Fibroblast of gingiva (primary cell): ENCODE measurements around the gene LMX1A.

Experiments used
- DNase-seq: peaks from one replicate; pipeline ENCODE4 v3.0.0-alpha.2; 2011; ENCODE audit warnings: low read depth

LMX1A gene

DNA sequence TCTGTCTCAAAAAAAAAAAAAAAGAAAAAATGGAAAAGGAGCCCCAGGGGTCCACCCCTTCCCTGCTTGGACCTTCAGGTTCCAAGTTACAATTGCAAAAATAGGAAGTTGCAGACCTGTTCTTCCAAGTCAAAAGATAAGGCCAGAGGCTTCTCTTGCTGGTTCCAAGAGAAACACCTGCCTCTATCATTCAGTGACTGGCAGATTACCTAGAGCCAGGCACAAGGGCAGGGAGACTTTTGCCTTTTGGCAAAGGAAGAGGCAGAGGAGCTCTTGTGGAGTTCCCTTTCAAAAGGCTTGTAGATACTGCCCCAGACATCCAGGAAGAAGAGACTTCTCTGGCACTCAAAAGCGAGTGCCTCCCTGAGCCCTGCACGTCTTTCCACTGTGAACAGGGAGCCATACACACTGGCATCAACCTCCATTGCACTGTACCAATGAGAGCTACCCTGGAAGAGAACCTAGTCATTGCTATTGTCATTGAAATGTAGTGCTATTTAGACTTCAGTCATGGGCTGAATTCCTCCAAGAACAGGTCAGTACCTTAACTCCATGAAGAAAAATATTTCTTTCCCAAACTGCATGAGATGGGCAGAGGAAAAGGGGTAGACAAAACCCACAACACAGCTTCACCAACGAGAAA is 91.2 kb downstream of the LMX1A start:
- no peak for DNase-seq

DNA sequence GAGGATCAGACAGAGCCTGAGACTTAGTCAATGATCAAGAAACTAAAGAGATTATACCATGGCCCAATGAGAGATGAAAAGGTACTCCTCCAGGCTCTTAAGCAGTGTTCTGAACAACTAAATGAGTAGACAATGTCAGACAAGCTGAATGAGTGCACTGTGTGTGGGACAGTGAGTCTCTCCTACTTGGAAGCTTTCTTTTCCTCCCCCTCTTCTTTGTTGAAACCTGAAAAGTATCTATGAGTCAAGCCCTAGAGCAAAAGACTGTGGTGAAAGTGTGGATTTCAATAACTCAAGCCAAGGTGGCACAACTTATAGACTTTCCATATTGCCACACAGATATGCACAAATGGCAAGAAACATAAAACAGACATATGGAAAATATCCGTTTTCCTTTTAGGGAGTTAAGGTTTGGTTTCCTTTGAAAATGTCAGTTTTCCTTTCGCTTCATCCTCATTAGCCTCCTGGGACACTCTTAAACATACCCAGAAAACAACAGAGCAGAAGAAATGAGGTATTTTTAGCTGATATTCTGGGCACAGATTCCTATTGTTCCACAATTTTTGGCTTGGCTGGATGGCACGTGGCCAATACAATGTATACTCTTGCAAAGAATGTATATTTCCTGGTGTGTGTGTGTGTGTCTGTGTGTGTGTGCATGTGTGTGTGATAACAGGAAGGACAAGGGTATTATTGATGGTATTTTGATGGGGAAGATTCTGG is 96.6 kb downstream of the LMX1A start:
- DNase-seq = no peak

DNA sequence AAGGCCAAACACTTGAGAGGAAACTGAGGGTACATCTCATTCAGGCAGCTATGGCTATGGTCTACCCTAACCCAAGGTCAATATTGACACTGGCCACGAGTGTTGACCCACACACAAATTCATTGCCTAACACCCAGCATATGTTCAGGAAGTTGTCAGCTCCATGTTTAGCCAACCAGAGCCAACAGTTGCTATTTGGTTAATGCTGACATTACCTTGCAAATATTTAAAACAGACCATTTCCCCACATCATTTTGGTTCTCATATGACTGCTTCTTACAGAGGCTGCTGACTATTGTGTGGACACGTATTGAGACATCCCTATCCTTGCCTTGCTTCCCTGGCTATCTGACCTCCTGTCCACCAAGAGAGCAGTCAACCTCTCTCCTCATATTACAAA is 97.3 kb downstream of the LMX1A start:
- no peak for DNase-seq

DNA sequence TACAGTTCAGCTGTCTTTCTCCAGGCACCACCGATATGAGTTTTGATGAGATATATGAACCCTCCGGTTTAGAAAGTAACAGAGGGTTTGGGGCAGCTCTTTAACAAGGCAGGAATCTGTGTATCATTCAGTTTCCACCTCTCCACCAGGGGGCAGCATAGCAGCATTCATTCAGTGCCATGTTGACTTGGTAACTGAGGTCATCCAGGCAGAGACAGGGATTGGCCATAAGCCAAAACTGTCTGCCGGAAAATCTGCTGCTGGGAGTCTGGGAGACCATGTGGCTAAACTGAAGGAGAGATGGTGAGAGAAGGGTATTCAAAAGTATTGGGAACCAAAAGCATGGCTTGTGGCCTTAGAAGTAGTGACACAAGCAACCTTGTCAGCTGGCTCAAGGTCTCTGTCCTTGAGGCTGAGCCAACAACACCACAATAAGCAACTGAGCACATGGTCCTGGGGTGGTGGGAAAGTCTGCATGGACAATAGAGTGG is 98.5 kb downstream of the LMX1A start:
- DNase-seq = peak; percentile 17

DNA sequence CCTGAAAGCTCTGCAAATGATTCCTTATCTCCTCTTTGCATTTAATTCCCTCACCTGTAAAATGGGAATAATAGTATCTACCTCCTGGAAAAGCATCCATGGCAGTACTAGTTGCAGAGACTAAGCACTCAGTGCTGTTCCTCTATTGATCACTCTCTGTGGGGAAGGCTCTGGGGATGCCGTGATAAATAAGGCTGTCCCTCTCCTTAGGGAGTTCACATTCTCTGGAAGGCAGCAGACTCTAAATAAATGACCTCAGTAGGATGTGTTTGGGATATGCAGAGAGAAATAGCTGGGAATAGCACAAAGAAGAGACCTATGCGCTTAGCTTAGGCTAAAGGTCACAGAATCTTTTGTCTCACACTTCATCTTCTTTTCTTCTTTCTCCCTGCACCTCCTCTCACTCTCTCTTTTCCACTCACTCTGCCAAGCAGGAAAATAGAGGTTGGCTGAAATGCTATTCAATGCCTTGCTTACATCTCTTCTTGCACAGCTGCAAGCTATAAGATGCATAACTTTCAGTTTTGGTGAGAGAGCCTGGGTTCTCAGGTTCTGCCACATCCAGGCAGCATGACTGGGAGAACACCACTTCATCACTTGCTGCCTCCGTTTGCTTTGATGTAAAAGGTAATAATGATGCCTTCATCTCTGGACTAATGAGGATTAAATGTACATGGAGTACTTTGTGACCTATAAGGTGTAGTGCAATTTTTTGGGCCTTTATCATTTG is 101.5 kb downstream of the LMX1A start:
- no peak for DNase-seq

DNA sequence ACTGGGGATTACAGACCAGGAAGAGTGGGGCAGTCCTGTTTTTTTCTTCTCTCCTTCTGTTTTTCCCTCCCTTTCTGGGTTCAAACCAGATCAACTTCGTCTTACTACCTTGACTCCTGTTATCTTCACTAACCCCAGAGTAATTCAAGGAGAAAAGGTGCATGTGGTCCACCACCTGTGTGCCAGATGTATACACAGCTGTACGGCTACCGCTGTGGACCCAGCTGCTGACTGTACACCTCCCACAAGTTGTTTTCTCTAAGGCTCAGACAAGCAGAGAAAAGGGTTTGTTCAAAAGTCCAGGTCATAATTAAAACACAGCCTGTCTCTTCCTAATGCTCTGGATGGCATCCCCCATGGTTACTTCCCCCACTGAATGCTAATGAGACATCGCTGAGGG is 102.1 kb downstream of the LMX1A start:
- no peak for DNase-seq

DNA sequence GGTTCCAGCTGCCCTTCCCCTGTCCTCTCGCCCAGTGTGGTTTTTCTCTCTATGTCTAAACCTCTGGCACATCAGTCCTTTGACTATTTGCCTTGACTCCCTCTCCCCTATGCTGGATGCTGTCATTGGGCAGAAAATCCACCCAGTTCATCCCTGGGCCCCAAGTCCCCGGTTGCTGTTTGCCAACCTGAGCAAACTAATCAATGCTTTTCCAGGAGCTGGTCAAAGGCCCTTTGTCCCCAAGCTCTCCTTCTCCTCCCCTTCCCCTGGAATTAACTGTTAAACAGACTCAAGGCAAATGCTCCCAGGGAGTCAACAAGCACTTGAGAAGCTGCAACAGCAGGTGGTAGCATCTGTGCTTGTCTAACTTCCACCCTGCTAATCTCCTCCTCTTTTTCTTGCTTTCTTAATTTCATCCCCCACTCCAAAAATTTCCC is 102.7 kb downstream of the LMX1A start:
- no peak for DNase-seq

DNA sequence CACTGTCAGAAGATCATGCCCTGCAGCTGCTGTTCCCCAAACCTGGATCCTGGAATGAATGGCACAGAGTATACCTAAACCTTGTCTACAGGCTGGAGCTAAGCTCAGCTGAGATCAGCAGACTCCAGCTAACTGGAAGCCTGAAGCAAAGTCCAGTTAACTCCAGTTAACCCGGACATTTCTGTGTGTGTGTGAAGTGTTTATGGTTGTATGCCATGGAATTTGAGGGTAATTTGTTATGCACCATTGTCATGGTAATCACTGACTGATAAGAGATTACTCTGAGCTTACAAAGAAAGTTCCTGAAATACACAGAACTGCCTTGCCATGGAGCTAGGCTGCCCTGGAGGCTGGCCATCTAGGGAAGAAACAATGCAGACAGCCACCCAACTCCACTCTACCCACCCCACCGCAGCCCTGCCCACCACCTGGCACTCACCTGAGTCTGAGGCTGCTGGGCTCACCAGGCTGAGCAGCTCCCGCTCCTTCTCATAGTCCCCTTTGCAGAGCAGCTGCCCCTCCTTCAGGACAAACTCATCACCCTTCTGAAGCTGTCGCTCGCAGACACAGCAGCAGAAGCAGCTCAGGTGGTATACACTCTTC is 107.4 kb downstream of the LMX1A start:
- DNase-seq = no peak

DNA sequence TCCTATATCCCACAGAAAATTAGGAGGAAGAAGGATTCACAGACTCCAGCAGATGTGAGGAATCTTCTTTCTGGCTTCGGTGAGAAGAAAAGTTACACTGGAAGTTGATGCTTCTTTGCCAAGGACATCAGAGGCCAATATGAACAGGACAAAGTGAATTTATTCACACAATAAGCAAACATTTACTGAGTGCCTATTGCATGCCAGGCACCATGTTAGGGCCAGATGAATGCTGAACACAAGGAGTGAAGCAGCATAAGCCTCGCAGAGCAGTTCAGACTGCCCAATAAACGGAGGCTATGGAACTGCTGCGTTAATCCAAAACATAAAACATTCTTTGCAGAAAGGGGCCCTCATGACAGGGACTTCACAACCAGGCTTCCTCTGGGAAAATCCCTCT is 114.6 kb downstream of the LMX1A start:
- DNase-seq = no peak

DNA sequence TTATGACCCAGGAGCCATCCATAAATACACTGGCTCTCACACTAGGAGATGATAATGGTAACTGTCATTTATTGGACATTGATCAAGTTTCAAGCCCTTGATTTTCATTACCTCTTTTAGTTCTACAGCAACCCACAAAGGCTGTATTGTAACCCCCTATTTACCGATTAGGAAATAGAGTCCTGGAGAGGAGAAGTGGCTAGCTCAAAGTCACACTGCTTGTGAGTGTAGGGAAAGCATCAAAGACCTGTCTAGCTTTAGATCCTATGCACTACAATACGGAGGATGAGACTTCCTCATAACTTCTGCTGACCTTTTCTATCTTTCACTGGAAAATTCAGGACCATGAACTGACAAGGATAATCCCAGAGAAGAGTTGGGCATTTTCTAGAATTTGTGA is 115.2 kb downstream of the LMX1A start:
- no peak for DNase-seq

DNA sequence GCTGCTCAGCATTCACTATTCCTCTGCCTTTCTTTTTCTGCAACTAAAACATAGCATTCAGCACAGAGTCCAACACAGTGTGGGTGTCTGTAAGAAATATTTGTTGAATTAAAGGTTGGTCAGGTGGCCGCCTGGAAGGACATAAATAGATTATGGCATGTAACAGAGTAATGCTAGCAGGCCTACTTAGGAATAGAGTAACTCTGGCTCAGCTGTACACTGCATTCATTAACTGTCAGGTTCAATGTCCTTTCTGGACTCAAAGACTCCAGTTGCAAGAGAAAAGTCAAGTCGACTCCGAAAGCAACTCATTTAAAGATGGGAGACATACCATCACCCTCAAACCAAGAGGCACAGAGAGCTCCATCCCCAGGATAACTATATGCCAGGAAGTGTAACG is 116.0 kb downstream of the LMX1A start:
- no peak for DNase-seq

DNA sequence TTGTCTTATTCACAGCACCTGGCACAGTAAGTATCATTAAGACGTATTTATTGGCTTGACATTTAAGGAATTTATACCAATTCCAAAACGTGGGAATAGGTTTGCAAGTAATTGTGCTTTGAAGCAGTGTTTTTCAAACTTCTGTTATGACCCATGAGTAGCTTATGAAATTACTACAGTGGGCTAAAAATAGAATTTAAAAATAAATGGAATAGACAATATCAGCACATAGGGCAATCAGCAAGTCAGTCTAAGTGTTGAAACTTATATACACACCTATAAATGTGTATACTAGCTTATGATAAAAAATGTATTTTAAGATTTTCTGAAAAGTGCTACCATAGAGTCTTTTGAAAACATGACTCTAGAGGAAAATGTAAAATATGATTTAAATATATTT is 116.6 kb downstream of the LMX1A start:
- no peak for DNase-seq

DNA sequence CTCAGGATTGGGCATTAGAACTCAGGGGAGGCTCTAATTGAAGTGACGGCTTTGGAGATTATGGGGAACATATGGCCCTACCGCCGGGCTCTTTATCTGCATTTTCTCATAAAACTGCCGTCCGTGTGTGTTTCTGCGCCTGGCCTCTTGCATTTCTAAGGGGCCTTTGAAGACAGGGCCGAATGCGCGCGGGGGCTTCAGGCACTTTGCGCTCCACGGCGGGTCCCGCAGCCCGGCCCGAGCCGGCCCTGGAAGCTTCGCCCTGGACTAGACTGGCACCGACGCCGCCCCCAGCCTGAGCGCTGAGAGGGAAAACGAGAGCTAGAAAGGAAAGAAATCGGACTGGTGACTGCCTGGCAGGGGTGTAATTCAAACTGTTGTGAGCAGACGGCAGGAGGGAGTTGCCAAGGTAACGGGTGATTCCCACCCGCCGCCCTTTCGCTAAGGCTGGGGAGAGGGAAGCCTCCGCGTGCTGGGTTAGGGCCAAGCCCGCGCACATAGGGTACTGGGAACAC is 120.7 kb downstream of the LMX1A start:
- no peak for DNase-seq

DNA sequence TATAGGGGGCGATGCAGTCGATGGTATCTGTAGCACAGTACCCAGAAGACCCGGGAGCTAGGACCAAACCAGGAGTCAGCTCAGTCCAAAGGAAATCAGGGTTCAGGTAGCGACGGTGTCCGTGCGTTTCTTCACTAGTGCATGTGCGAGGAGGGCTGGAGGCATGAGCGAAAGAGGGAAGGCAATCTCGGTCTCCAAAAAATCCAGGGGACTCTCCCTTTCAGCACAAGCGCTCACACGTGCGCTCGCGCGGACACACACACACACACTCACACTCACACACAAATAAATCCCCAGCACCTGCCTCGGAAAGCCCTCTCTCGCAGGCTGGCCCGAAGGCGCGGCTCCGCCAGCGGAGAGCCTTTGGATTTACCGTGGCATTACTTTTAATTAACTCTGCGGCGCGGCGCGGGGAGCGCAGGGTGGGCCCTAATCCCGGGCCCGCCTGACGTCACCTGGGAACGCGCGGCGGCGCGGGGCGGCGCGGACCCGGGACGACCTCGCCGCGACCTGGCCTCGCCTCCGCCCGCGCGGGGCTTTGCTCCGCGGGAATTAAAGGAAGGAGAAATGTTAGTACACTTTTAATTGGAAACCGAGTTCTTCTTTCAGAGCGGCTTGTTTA is 121.2 kb downstream of the LMX1A start:
- DNase-seq = no peak

DNA sequence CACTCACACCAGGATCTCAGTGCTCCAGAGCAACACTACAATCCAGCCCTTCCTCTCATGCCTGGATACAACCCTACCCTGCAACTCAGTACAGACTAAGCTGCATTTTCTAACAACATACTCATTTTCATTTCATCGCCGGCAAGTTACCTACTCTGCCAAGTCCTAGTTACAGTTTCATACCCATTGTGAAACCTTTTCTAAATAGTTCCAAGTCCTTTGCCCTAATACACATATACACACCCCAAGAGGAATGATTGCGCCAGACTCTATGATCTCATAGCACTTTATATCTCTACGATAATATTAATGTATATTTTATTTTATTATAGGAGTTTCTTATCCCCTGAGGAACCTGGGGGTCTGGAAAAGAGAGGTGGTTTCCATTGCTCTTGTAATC is 122.4 kb downstream of the LMX1A start:
- no peak for DNase-seq

DNA sequence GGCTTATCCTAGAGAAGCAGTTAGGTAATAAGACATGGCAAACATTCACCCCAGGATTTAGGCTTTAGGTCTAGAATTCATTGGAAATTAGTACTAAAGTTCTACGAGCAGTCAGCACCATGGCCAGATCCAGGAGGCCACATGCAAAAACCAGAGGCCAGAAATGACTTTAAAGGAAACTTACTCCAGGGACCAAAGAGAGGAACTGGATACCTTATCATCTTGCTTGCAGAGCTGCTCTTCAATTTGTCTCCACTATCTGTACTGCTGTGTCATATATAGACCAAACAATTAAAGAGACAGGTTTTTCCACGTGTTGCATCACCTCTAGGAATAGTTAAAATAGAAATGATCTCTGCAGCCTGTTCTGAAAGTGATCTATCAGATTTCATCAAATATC is 127.8 kb downstream of the LMX1A start:
- no peak for DNase-seq

DNA sequence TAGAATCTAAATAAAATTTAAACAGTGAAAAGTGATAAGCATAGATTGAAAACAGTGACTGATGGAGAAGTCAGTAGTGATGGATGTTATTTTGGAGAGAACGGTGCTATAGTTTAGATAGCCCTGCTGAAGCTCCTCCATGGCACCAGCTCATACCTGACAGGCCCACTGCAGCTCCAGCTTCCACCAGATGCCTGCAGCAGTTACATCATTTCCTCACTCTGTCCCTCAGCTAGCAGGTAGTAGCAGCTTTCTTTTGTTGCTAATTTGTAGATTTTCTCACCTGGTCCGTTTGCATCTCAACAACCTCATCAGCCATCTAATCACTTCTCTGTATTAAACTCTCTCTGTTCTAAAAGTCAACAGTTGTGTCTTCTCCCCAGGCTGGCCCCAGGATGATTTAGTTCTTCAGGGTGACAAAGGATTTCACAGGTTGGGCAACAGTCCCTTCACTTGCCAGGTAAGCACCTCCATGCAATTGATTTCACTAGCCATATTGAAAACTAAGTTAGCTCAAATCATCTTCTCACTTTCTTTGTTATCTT is 128.3 kb downstream of the LMX1A start:
- no peak for DNase-seq

DNA sequence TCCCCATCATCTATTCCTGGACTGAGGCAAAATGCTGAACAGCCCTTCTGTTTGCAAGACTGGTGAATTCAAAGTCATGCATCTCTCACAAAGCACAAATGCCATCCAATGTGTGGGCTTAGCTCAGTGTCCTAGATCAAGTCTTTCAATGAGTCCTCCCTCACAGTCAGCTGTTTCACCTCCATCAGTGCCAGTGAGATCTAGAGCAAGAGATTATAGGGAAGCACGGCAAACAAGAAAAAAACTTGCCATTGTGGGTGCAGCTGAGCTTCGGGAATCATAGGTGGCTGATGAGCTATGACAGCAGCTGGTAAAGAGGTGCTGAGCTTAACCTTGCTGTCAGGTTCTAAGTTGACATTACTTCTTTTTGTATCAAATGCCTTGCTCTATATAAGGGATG is 130.2 kb downstream of the LMX1A start:
- DNase-seq = no peak

DNA sequence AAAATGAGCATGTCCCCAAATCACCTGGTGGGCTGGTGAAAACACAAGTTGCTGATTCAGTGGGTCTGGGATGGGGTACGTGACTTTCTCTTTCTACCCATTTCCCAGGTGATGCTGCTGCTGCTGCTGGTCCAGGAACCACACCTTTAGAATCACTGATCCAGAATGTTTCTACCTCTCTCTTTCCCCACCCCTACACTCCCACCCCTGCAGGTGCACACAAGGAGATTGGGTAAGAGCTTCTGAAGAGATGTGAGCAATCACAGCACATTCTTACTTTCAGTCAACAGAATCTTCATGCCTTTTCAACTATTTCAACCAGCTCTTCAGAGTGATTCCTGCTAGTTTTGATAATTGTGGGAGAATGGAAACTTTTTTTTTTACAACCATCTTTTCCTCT is 130.9 kb downstream of the LMX1A start:
- DNase-seq = no peak

DNA sequence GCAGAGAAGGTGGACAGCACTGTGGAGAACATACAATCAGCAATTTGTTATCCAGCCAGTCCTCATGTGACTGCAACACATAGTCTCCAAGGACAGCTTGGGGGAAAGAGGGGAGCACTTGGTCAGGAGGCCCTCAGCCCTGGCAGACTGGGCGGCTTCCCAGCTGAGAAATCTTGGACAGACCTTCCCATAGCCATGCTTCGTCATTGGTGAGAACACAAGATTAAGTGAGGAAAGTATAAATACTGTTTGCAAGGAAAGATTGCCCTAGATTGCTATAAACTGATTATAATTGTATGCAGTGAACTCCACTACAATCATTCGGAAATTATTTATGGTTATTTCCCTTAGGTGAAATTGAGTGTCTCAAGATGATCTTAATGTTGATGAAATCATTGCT is 131.5 kb downstream of the LMX1A start:
- no peak for DNase-seq

DNA sequence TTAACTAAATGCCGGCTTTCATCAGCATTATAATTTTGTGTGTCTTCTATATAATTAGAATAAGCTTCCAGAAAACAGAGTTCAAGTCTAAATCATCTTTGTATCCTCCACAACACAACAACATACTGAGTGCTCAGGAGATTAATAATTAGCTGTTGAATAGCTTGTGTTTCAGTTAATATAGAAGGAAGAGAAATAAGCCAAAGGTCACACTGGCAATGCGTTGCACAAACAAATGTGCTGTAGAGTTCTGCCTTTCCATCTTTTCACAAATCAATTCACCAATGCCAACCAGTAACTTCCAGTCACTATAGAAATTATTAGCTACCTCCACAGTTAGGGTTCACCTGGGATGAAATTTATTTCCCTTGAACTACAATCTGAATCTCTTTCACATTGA is 132.0 kb downstream of the LMX1A start:
- no peak for DNase-seq

DNA sequence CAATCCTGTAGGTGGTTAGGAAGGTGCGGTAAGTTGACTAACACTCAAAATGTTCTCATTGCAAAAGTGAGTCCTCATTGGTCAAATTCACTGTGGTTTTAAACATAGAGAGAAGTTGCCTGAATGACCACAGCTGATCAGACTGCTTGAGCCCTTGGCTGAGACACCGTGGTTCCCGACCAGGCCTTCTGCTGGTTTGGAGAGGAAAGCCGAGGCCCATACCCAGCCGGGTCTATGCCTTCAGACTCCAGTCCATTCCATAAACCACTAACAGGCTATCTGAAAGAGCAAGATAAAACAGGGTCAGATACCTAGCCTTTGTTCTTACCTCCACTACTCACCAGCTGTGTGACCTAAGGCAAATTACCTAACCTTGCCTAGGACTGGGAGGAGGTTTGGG is 133.9 kb downstream of the LMX1A start:
- DNase-seq = no peak
